Measurements from ENCODE around the gene SMURF1. TPM values are rescaled to one million over a fixed set of nuclear protein-coding genes. Genes with fewer than 3 reads are reported as not detected.

The SMURF1 gene
- total RNA-seq, 4 donors from 2014 or later: 19.1 to 27.4 (median 23.9) TPM

DNA sequence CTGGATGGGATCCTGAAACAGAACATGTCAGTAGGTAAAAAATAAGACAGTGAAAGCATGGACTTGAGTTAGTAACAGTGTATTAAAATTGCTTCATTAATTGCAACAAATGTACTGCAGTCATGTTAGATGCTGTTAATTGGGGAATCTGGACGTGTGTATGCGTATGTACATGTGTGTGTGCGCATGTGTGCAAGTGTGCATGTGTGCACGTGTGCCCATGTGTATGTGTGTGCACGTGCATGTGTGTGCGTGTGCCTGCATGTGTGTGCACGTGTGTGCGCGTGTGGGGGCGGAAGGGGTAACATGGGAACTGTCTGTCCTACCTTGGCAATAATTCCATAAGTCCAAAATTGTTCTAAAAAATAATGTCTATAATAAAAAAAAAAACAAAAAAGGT is 67.3 kb downstream of the SMURF1 start:
- intact Hi-C loops (cut with DNase I): no loop called here
- WGBS: 87% methylated on average over 10 of the region's 10 CpGs
- no peaks in the 10 kb centered on the region for H3K36me3 ChIP-seq
- H3K9me3 ChIP-seq: no peaks in the 10 kb centered on the region
- H3K27ac ChIP-seq (replicated peaks in 1 of 4): no peak overlapping the region
- H3K4me1 ChIP-seq: peaks cover 0 to 41% (median 30%) of the 10 kb centered on the region in 4 donors
- no peak overlapping the region for H3K4me3 ChIP-seq
- no peaks in the 10 kb centered on the region for H3K27me3 ChIP-seq
- TF ChIP-seq POLR2A (IDR thresholded peaks at IDR 0.05; ENCODE audit: low read depth): no peak
- TF ChIP-seq, protein P1, sequence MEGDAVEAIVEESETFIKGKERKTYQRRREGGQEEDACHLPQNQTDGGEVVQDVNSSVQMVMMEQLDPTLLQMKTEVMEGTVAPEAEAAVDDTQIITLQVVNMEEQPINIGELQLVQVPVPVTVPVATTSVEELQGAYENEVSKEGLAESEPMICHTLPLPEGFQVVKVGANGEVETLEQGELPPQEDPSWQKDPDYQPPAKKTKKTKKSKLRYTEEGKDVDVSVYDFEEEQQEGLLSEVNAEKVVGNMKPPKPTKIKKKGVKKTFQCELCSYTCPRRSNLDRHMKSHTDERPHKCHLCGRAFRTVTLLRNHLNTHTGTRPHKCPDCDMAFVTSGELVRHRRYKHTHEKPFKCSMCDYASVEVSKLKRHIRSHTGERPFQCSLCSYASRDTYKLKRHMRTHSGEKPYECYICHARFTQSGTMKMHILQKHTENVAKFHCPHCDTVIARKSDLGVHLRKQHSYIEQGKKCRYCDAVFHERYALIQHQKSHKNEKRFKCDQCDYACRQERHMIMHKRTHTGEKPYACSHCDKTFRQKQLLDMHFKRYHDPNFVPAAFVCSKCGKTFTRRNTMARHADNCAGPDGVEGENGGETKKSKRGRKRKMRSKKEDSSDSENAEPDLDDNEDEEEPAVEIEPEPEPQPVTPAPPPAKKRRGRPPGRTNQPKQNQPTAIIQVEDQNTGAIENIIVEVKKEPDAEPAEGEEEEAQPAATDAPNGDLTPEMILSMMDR (IDR thresholded peaks at IDR 0.05): no peak
- TF ChIP-seq POLR2AphosphoS5 (IDR thresholded peaks at IDR 0.05): no peak
- no peak for TF ChIP-seq EP300 (IDR thresholded peaks at IDR 0.05)
- peak; percentile 19 for DNase-seq (ENCODE audit: extremely low spot score)

DNA sequence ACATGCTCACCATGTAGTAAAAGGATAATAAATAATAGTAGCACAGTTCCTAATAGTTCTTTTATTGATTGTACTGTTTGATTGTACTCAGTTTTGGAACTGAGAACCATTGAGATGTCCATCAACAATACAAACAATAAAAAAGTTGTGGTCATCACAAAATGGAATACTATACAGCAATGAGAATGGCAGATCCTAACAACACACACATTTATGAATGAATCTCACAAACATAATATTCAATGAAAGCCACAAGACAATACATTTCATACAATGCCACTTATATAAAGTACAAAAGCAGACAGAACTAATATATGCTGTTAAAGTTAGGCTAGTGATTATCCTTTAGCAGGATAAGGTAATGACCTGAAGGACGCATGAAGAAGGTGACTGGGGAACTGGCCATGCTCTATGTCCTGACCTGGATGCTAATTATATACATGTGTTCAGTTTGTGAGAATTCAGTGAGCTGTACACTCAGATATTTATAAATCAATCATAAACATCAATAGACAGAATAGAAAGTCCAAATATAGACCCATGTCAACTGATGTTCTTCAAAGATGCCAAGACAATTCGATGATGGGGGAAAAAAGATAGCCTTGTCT is 70.0 kb downstream of the SMURF1 start:
- no peak for TF ChIP-seq POLR2AphosphoS5 (IDR thresholded peaks at IDR 0.05)
- TF ChIP-seq EP300 (IDR thresholded peaks at IDR 0.05): no peak
- TF ChIP-seq, protein P1 (IDR thresholded peaks at IDR 0.05): no peak
- no peak for TF ChIP-seq POLR2A (IDR thresholded peaks at IDR 0.05; ENCODE audit: low read depth)
- WGBS: 81% methylated on average over 2 of the region's 2 CpGs

DNA sequence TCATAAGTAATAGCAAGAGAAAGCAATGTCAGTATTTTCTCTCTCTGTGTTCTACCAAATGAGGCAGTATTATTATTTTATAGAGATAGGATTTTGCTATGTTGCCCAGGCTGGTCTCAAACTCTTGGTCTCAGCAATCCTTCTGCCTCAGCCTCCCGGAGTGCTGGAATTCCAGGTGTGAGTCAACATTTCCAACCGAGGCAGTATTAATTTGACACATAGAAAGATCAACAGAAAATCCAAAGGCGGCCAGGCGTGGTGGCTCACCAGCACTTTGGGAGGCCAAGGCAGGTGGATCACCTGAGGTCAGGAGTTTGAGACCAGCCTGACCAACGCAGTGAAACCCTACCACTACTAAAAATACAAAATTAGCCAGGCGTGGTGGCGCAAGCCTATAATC is 71.8 kb downstream of the SMURF1 start:
- H3K36me3 ChIP-seq: no peaks in the 10 kb centered on the region
- TF ChIP-seq POLR2A (IDR thresholded peaks at IDR 0.05; ENCODE audit: low read depth) (no peak), POLR2AphosphoS5 (IDR thresholded peaks at IDR 0.05) (no peak), EP300 (IDR thresholded peaks at IDR 0.05) (no peak)
- TF ChIP-seq, protein P1 (IDR thresholded peaks at IDR 0.05): no peak
- intact Hi-C loops (cut with DNase I): no loop called here
- H3K27ac ChIP-seq (replicated peaks in 1 of 4): no peak overlapping the region
- H3K4me1 ChIP-seq: peaks cover 7 to 38% (median 28%) of the 10 kb centered on the region in 4 donors
- no peaks in the 10 kb centered on the region for H3K27me3 ChIP-seq
- H3K4me3 ChIP-seq: no peak overlapping the region
- peak; percentile 19 for DNase-seq (ENCODE audit: extremely low spot score)
- 97% methylated on average over 7 of the region's 7 CpGs for WGBS
- no peaks in the 10 kb centered on the region for H3K9me3 ChIP-seq

More for the DNA sequence above, 70.0 kb downstream of the SMURF1 start:
- Histone ChIP-seq H3K27ac (replicated peaks in 1 of 4) (no peak overlapping the region), H3K9me3 (no peaks in the 10 kb centered on the region), H3K4me3 (no peak overlapping the region), H3K36me3 (no peaks in the 10 kb centered on the region), H3K27me3 (no peaks in the 10 kb centered on the region), H3K4me1 (peaks cover 0 to 34% (median 22%) of the 10 kb centered on the region in 4 donors)
- intact Hi-C loops (cut with DNase I): no loop called here
- no peak for DNase-seq (ENCODE audit: extremely low spot score)

DNA sequence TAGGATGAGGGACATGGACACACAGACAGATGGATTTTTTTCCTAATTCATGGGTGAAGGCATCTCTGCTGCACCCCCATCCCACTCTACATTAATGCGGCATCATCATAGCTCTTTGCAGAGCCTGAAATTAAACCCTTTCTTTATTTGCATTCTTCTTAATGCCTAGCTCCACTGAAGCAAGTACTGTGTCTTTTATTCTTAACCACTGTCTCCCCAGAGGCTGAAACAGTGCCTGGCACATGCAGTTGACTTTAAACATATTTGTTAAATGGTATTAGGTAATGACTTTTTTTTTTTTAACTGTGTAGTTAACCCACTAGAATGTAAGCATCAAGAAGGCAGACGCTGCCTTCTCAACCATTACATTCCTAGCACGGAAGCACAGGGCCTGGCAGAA is 73.5 kb downstream of the SMURF1 start:
- H3K4me3 ChIP-seq: no peak overlapping the region
- no peaks in the 10 kb centered on the region for H3K36me3 ChIP-seq
- TF ChIP-seq POLR2A (IDR thresholded peaks at IDR 0.05; ENCODE audit: low read depth) (no peak), EP300 (IDR thresholded peaks at IDR 0.05) (no peak), POLR2AphosphoS5 (IDR thresholded peaks at IDR 0.05) (no peak)
- TF ChIP-seq, protein P1 (IDR thresholded peaks at IDR 0.05): no peak
- peaks cover 10 to 35% (median 29%) of the 10 kb centered on the region in 4 donors for H3K4me1 ChIP-seq
- intact Hi-C loops (cut with DNase I): no loop called here
- 93% methylated on average over 3 of the region's 3 CpGs for WGBS
- H3K9me3 ChIP-seq: no peaks in the 10 kb centered on the region
- no peak for DNase-seq (ENCODE audit: extremely low spot score)
- H3K27me3 ChIP-seq: no peaks in the 10 kb centered on the region
- H3K27ac ChIP-seq (replicated peaks in 1 of 4): no peak overlapping the region

All from esophagus muscularis mucosa (tissue), 4 donors.